ENCODE results near the gene DOCK1.

DNA sequence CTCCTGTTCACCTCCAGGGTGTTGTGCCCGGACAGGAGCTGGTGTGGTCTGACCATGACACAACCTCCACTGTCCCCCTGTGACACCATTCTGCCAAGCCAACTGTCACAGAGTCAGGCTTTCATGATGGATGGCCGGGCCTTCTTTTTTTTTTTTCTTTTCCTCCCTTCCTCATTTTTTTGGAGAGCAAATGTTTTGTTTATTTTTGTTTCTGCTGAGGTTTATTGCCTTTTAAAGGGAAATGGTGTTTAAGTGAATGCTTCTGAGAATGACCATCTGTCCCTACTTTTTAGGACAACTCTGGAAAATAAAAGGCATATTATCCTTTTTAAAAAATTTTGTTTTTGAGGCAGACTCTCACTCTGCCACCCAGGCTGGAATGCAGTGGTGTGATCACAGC, 528.8 kb downstream of the DOCK1 start:
- TF ChIP-seq CTCF (IDR thresholded peaks at IDR 0.05) = no peak
- TF ChIP-seq EZH2 (IDR thresholded peaks at IDR 0.05) = no peak
- no peak for TF ChIP-seq EZH2phosphoT487 (IDR thresholded peaks at IDR 0.05)
